Stomach (tissue), 9 donors: ENCODE measurements around the gene GRIK1. TPM values are rescaled to one million over a fixed set of nuclear protein-coding genes. Genes with fewer than 3 reads are reported as not detected.

ENCODE experiments used
- DNase-seq, 2 donors: peaks; one replicate each; pipeline versions ENCODE4 v3.0.0 to v3.0.0-alpha.2; 2013 to 2019
- H3K27ac ChIP-seq, 5 donors: fragments of 200-600 bp in 4 of 5; sonication (generic) in 4 of 5; one replicate each; pipeline ENCODE4 v1.5.1; 2013 to 2019; ENCODE audit warnings: mild to moderate bottlenecking in 1 of 5, moderate library complexity in 1 of 5
- H3K27me3 ChIP-seq, 3 donors: fragments of 200-600 bp; sonication (generic); one replicate each; pipeline ENCODE4 v1.5.1; 2017 to 2019; ENCODE audit warnings: mixed run types in 1 of 3
- H3K36me3 ChIP-seq, 4 donors: fragments of 200-600 bp; sonication (generic); 1 replicate in 3 of 4; 2 replicates in 1 of 4; pipeline ENCODE4 v1.5.1; 2016 to 2019
- H3K4me1 ChIP-seq, 4 donors: fragments of 200-600 bp; sonication (generic); one replicate each; pipeline ENCODE4 v1.5.1; 2016 to 2019
- H3K4me3 ChIP-seq, 4 donors: fragments of 200-600 bp; sonication (generic) in 3 of 4; one replicate each; pipeline ENCODE4 v1.5.1; 2016 to 2019; ENCODE audit warnings: mild to moderate bottlenecking in 1 of 4
- H3K9me3 ChIP-seq, 4 donors: fragments of 200-600 bp; sonication (generic); one replicate each; pipeline ENCODE4 v1.5.1; 2016 to 2019
- CTCF ChIP-seq, 7 experiments: fragments of 450-650 bp in 4 of 7; fragments of 200-600 bp in 3 of 7; sonication (generic) in 3 of 7; IDR thresholded peaks; one replicate each; pipeline ENCODE4 v1.5.1; 2016 to 2019; ENCODE audit warnings: antibody characterized with exemption in 7 of 7, control low read depth in 2 of 7, mild to moderate bottlenecking in 1 of 7
- EP300 ChIP-seq: sonication (generic); formaldehyde crosslinking; IDR thresholded peaks from one replicate; pipeline ENCODE4 v1.6.1; 2017; ENCODE audit warnings: antibody characterized with exemption
- POLR2A ChIP-seq, 4 donors: fragments of 450-650 bp; IDR thresholded peaks; one replicate each; pipeline ENCODE4 v1.6.1; 2016; ENCODE audit warnings: antibody characterized with exemption in 4 of 4, control low read depth in 2 of 4, mild to moderate bottlenecking in 1 of 4, moderate library complexity in 1 of 4
- POLR2AphosphoS5 ChIP-seq, 3 donors: sonication (generic); formaldehyde crosslinking; IDR thresholded peaks; one replicate each; pipeline ENCODE4 v1.6.1; 2016; ENCODE audit warnings: antibody characterized with exemption in 3 of 3
- WGBS, 5 donors: extraction: QIAGEN DNeasy Blood & Tissue Kit in 3 of 5; methylation state at CpG; one replicate each; pipeline versions ENCODE4 v1.1.5 to v1.1.7; 2013 to 2018; 5-methylcytosine and 5-hydroxymethylcytosine counted together
- intact Hi-C: fragments of 100-400 bp; cut with DNase I; formaldehyde crosslinking; loops from one replicate; pipeline ENCODE4 v1.15.1; 2023; ENCODE audit warnings: low total_unique reads
- polyA plus RNA-seq, 3 donors: library from polyadenylated mRNA; stranded (reverse); fragments of 200-250 nt; gene quantifications; one replicate each; pipeline ENCODE4 v1.2.3, GENCODE V29; 2013
- total RNA-seq, 5 donors: library from RNA; depleted of rRNA; stranded (reverse); fragments of >200 nt; gene quantifications; one replicate each; pipeline versions ENCODE4 v1.1.0 to v1.2.3, GENCODE V29; 2014 to 2016
- donor health status: healthy with polysubstance abuse.
- donor health status: Bipolar disorder and iron deficiency.
- donor health status: healthy.

The GRIK1 gene
- total and polyA plus RNA-seq, 8 donors: 0.06 to 1.5 (median 0.66) TPM; not detected in 4

GRCh38 chr21:29669416-29669815 lies 270.4 kb downstream of the GRIK1 start:
- H3K36me3 ChIP-seq: no peaks in the 10 kb centered on the region
- TF ChIP-seq POLR2A (IDR thresholded peaks at IDR 0.05) (no peak), CTCF (IDR thresholded peaks at IDR 0.05) (no peak), EP300 (no peak), POLR2AphosphoS5 (IDR thresholded peaks at IDR 0.05) (no peak)
- no peak for DNase-seq
- H3K9me3 ChIP-seq: no peaks in the 10 kb centered on the region
- 57 to 89% (median 68%) methylated on average over 2 of the region's 2 CpGs for whole genome bisulfite sequencing, 5 donors
- no peaks in the 10 kb centered on the region for H3K4me1 ChIP-seq
- no peak overlapping the region for H3K27ac ChIP-seq
- no peaks in the 10 kb centered on the region for H3K27me3 ChIP-seq
- no peak overlapping the region for H3K4me3 ChIP-seq
- intact Hi-C loops: no loop called here

GRCh38 chr21:29667651-29668050 lies 272.1 kb downstream of the GRIK1 start:
- Histone ChIP-seq H3K27me3 (no peaks in the 10 kb centered on the region), H3K36me3 (no peaks in the 10 kb centered on the region), H3K9me3 (no peaks in the 10 kb centered on the region), H3K4me3 (no peak overlapping the region), H3K4me1 (no peaks in the 10 kb centered on the region), H3K27ac (no peak overlapping the region)
- 72 to 86% (median 83%) methylated on average over 3 of the region's 3 CpGs for WGBS, 5 donors
- intact Hi-C loops: no loop called here
- TF ChIP-seq POLR2AphosphoS5 (IDR thresholded peaks at IDR 0.05) (no peak), POLR2A (IDR thresholded peaks at IDR 0.05) (no peak), EP300 (no peak)
- DNase-seq: no peak

- TF ChIP-seq POLR2A (IDR thresholded peaks at IDR 0.05): no peak
- no peak for TF ChIP-seq EP300
- TF ChIP-seq CTCF (IDR thresholded peaks at IDR 0.05): no peak
- no peak for TF ChIP-seq POLR2AphosphoS5 (IDR thresholded peaks at IDR 0.05)
- no peak overlapping the region for H3K27ac ChIP-seq
- no peaks in the 10 kb centered on the region for H3K9me3 ChIP-seq
- H3K27me3 ChIP-seq: no peaks in the 10 kb centered on the region
- H3K4me1 ChIP-seq: no peaks in the 10 kb centered on the region
- no peak for DNase-seq
- no peaks in the 10 kb centered on the region for H3K36me3 ChIP-seq
- H3K4me3 ChIP-seq: no peak overlapping the region
- WGBS, 5 donors: 47 to 61% (median 52%) methylated on average over 1 of the region's 1 CpG
- intact Hi-C loops: no loop called here
These were observed 275.2 kb downstream of the GRIK1 start for GRCh38 chr21:29664615-29665014.

GRCh38 chr21:29661672-29662442 lies 277.9 kb downstream of the GRIK1 start:
- no peak for DNase-seq

More at GRCh38 chr21:29661672-29662442, 277.9 kb downstream of the GRIK1 start:
- 60 to 79% (median 67%) methylated on average over 3 of the region's 3 CpGs for WGBS, 5 donors
- Histone ChIP-seq H3K9me3 (no peaks in the 10 kb centered on the region), H3K4me3 (no peak overlapping the region), H3K4me1 (no peaks in the 10 kb centered on the region), H3K36me3 (no peaks in the 10 kb centered on the region), H3K27ac (no peak overlapping the region), H3K27me3 (no peaks in the 10 kb centered on the region)
- intact Hi-C loops: no loop called here
- TF ChIP-seq EP300 (no peak), POLR2AphosphoS5 (IDR thresholded peaks at IDR 0.05) (no peak), CTCF (IDR thresholded peaks at IDR 0.05) (no peak), POLR2A (IDR thresholded peaks at IDR 0.05) (no peak)
